Liver (tissue), 3 donors: ENCODE results near the gene FGF19.

Source experiments
- GABPA ChIP-seq, 2 donors: IDR thresholded peaks in 1 of 2; conservative IDR thresholded peaks in 1 of 2; 2 replicates each; pipeline ENCODE4 v1.6.1; 2016; ENCODE audit warnings: antibody characterized with exemption in 2 of 2, mild to moderate bottlenecking in 1 of 2, moderate library complexity in 1 of 2
- HNF4G ChIP-seq: IDR thresholded peaks from 2 replicates; pipeline ENCODE4 v1.6.1; 2016; ENCODE audit warnings: antibody characterized with exemption
- JUND ChIP-seq, 2 donors: IDR thresholded peaks; 2 replicates each; pipeline ENCODE4 v1.6.1; 2016; ENCODE audit warnings: antibody characterized with exemption in 2 of 2
- RAD21 ChIP-seq, 2 donors: IDR thresholded peaks; 2 replicates each; pipeline ENCODE4 v1.6.1; 2016; ENCODE audit warnings: antibody characterized with exemption in 2 of 2, mild to moderate bottlenecking in 2 of 2
- REST ChIP-seq: IDR thresholded peaks from 2 replicates; pipeline ENCODE4 v1.6.1; 2016; ENCODE audit warnings: antibody characterized with exemption, mild to moderate bottlenecking
- SP1 ChIP-seq: IDR thresholded peaks from 2 replicates; pipeline ENCODE4 v1.6.1; 2018; ENCODE audit warnings: antibody characterized with exemption, mild to moderate bottlenecking
- TAF1 ChIP-seq: conservative IDR thresholded peaks from 2 replicates; pipeline ENCODE4 v1.6.1; 2016; ENCODE audit warnings: antibody characterized with exemption, mild to moderate bottlenecking
- YY1 ChIP-seq: IDR thresholded peaks from 2 replicates; pipeline ENCODE4 v1.6.1; 2016; ENCODE audit warnings: antibody characterized with exemption, mild to moderate bottlenecking
- TF ChIP-seq, protein P1 (sequence below): fragments of 150-350 bp; IDR thresholded peaks from 2 replicates; pipeline ENCODE4 v1.5.1; 2017; ENCODE audit warnings: improper control_type of control experiment, low read depth, low read length; ENCODE audit not compliant: missing input control
- TF ChIP-seq, protein P2 (sequence below): IDR thresholded peaks from 2 replicates; pipeline ENCODE4 v1.6.1; 2016; ENCODE audit warnings: antibody characterized with exemption
- TF ChIP-seq, protein P3 (sequence below): IDR thresholded peaks from 2 replicates; pipeline ENCODE4 v1.6.1; 2016; ENCODE audit warnings: antibody characterized with exemption
- TF ChIP-seq, protein P4 (sequence below): IDR thresholded peaks from 2 replicates; pipeline ENCODE4 v1.6.1; 2016; ENCODE audit warnings: antibody characterized with exemption
- donor health status: healthy.
- donor health status: healthy.

- TF ChIP-seq RAD21 (IDR thresholded peaks at IDR 0.05), result no peak
- TF ChIP-seq, protein P1, sequence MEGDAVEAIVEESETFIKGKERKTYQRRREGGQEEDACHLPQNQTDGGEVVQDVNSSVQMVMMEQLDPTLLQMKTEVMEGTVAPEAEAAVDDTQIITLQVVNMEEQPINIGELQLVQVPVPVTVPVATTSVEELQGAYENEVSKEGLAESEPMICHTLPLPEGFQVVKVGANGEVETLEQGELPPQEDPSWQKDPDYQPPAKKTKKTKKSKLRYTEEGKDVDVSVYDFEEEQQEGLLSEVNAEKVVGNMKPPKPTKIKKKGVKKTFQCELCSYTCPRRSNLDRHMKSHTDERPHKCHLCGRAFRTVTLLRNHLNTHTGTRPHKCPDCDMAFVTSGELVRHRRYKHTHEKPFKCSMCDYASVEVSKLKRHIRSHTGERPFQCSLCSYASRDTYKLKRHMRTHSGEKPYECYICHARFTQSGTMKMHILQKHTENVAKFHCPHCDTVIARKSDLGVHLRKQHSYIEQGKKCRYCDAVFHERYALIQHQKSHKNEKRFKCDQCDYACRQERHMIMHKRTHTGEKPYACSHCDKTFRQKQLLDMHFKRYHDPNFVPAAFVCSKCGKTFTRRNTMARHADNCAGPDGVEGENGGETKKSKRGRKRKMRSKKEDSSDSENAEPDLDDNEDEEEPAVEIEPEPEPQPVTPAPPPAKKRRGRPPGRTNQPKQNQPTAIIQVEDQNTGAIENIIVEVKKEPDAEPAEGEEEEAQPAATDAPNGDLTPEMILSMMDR, result no peak
- TF ChIP-seq YY1, result no peak
- TF ChIP-seq, protein P2, sequence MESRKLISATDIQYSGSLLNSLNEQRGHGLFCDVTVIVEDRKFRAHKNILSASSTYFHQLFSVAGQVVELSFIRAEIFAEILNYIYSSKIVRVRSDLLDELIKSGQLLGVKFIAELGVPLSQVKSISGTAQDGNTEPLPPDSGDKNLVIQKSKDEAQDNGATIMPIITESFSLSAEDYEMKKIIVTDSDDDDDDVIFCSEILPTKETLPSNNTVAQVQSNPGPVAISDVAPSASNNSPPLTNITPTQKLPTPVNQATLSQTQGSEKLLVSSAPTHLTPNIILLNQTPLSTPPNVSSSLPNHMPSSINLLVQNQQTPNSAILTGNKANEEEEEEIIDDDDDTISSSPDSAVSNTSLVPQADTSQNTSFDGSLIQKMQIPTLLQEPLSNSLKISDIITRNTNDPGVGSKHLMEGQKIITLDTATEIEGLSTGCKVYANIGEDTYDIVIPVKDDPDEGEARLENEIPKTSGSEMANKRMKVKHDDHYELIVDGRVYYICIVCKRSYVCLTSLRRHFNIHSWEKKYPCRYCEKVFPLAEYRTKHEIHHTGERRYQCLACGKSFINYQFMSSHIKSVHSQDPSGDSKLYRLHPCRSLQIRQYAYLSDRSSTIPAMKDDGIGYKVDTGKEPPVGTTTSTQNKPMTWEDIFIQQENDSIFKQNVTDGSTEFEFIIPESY, result no peak
- TF ChIP-seq, protein P3, sequence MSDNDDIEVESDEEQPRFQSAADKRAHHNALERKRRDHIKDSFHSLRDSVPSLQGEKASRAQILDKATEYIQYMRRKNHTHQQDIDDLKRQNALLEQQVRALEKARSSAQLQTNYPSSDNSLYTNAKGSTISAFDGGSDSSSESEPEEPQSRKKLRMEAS, result no peak
- TF ChIP-seq TAF1, result no peak
- TF ChIP-seq REST, result no peak
- no peak for TF ChIP-seq GABPA (IDR thresholded peaks at IDR 0.05 in 1 of 2, conservative IDR thresholded peaks at IDR 0.05 in 1 of 2)
- TF ChIP-seq, protein P4, sequence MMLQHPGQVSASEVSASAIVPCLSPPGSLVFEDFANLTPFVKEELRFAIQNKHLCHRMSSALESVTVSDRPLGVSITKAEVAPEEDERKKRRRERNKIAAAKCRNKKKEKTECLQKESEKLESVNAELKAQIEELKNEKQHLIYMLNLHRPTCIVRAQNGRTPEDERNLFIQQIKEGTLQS, result no peak
- TF ChIP-seq JUND (IDR thresholded peaks at IDR 0.05), result no peak
- TF ChIP-seq SP1, result no peak
- TF ChIP-seq HNF4G, result no peak
These were observed 54.3 kb downstream of the FGF19 start for GRCh38 chr11:69649576-69649900.
